Peyer's patch (tissue), 4 donors: ENCODE measurements around the gene TMEM192.

Experiments used
- CTCF ChIP-seq, 6 experiments: fragments of 450-650 bp in 4 of 6; fragments of 200-600 bp in 2 of 6; sonication (generic) in 1 of 6; IDR thresholded peaks; one replicate each; pipeline ENCODE4 v1.5.1; 2017 to 2019; ENCODE audit warnings: antibody characterized with exemption in 6 of 6, mild to moderate bottlenecking in 3 of 6, moderate library complexity in 1 of 6
- POLR2A ChIP-seq, 2 donors: fragments of 450-650 bp; IDR thresholded peaks; one replicate each; pipeline ENCODE4 v1.5.1; 2017; ENCODE audit warnings: antibody characterized with exemption in 2 of 2, mild to moderate bottlenecking in 2 of 2, moderate library complexity in 2 of 2

- no peak for TF ChIP-seq CTCF (IDR thresholded peaks at IDR 0.05)
- no peak for TF ChIP-seq POLR2A (IDR thresholded peaks at IDR 0.05)
Observed at GRCh38 chr4:165094873-165095272, 17.8 kb downstream of the TMEM192 start.
